Neutrophil (primary cell): ENCODE results near the gene ZFAND3.
A peak's percentile ranks its signal among the peaks of the same experiment; 100 is the strongest.

Experiments used
- H3K27ac ChIP-seq: fragments of 200-600 bp; sonication (generic); 2 replicates; pipeline ENCODE4 v1.5.1; 2016; ENCODE audit warnings: mild to moderate bottlenecking, moderate library complexity
- H3K27me3 ChIP-seq: fragments of 200-600 bp; sonication (generic); 2 replicates; pipeline ENCODE4 v1.6.0; 2016; ENCODE audit warnings: mild to moderate bottlenecking
- H3K36me3 ChIP-seq: fragments of 200-600 bp; sonication (generic); 2 replicates; pipeline ENCODE4 v1.5.1; 2017
- H3K4me1 ChIP-seq, 2 experiments: fragments of 200-600 bp in 1 of 2; sonication (generic) in 1 of 2; 1 replicate in 1 of 2; 2 replicates in 1 of 2; pipeline versions ENCODE4 v1.5.1 to v1.6.1; 2013 to 2016; ENCODE audit warnings: low read depth in 1 of 2, low read length in 1 of 2, mild to moderate bottlenecking in 1 of 2, moderate library complexity in 1 of 2; ENCODE audit not compliant: control insufficient read depth in 1 of 2, insufficient read depth in 1 of 2
- H3K4me3 ChIP-seq, 2 experiments: fragments of 200-600 bp in 1 of 2; sonication (generic) in 1 of 2; 1 replicate in 1 of 2; 2 replicates in 1 of 2; pipeline ENCODE4 v1.5.1; 2013 to 2016; ENCODE audit warnings: low read depth in 1 of 2, low read length in 1 of 2, mild to moderate bottlenecking in 1 of 2, moderate library complexity in 1 of 2
- H3K9me3 ChIP-seq: fragments of 200-600 bp; sonication (generic); 2 replicates; pipeline ENCODE4 v1.5.1; 2016
- CTCF ChIP-seq: fragments of 200-600 bp; sonication (generic); IDR thresholded peaks from 2 replicates; pipeline ENCODE4 v1.5.1; 2016; ENCODE audit warnings: antibody characterized with exemption

ZFAND3 gene

DNA sequence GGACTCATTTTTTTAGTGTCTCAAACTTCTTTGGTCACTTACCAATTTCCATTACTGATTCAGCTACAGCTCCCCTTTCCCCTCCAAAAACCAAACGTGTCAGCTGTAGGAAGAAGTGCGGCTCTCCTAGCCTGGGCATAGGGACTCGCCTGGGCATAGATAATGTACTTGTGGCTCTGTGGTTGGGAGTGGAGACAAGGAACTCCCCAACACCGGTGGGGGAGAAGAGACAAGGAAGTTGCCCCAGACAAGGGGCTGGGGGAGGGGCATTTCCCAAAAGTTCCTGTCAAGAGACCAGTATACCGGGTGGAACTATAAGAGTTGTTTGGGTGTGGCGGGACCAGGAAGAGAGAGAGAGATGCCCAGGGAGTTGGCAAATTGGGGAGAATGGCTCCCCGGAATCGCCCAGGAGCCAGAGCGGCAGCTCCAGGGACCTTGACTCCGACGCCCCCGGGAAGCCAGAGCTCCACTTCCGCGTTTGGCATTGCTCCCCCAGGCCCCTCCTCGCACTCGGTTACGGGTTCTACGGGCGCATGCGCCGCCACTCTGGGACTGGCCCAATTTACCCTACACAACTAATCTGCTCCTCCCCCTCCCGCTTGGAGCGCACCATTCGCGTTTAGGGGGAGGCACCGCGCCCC is 871 bp upstream of the ZFAND3 start:
- H3K9me3 ChIP-seq, result no peaks in the 10 kb centered on the region
- peak overlapping the region; percentile 98 for H3K27ac ChIP-seq
- H3K27me3 ChIP-seq, result no peaks in the 10 kb centered on the region
- TF ChIP-seq CTCF, result no peak
- H3K4me3 ChIP-seq, result peak overlapping the region; percentile 63 to 90
- H3K36me3 ChIP-seq, result no peaks in the 10 kb centered on the region
- peaks cover 40 to 48% of the 10 kb centered on the region in 2 experiments for H3K4me1 ChIP-seq

DNA sequence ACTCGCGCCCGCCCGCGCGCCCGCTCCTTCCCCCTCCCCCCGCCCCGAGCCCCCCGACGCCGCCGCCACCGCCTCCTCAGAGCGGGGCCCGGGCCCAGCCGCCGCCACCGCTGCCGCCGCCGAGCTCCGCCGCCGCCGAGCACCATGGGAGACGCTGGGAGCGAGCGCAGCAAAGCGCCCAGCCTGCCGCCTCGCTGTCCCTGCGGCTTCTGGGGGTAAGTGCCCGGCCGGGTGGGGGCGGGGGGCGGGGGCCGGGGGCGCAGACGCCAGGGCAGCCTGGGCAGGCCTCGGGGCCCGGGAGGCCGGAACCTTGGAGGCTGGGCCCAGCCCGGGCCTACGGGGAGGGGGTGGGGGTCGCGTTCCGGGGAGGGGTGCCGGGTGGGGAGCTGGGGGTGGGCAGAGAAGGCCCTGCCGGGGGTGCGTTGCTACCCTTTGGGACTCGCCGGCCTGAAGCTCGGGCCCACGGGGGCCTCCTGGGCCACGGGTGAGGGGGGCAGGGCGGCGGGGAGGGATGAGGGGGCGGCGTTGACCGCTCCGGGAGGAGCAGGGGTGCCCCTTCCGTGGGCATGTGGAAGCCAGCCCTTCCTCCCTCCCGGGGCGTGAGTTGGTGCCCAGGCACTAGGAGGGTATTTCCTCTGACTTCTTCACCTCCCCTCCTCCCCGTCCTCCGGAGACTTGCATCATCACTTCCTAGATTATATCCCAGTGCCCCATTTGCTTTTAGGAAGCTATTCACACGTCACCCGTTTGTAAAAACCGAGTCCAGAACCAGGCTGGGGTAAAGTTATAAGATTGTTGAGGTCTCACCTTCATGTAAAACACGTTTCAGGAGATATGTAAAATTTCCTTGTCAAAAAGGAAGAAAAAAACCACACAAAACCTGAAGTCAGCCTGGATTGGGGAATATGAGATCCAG is 533 bp downstream of the ZFAND3 start:
- no peak for TF ChIP-seq CTCF
- H3K27ac ChIP-seq, result peak overlapping the region; percentile 98

GRCh38 chr6:37820718-37821079 is 1.2 kb downstream of the ZFAND3 start:
- peak overlapping the region; percentile 63 to 90 for H3K4me3 ChIP-seq
- no peaks in the 10 kb centered on the region for H3K9me3 ChIP-seq
- no peak for TF ChIP-seq CTCF
- H3K27me3 ChIP-seq, result no peaks in the 10 kb centered on the region
- H3K4me1 ChIP-seq, result peaks cover 45 to 61% of the 10 kb centered on the region in 2 experiments
- H3K36me3 ChIP-seq, result no peaks in the 10 kb centered on the region
- H3K27ac ChIP-seq, result peak overlapping the region; percentile 98

More for the DNA sequence above, 533 bp downstream of the ZFAND3 start:
- Histone ChIP-seq H3K4me1 (peaks cover 41 to 57% of the 10 kb centered on the region in 2 experiments), H3K36me3 (no peaks in the 10 kb centered on the region), H3K4me3 (peak overlapping the region; percentile 63 to 90), H3K9me3 (no peaks in the 10 kb centered on the region), H3K27me3 (no peaks in the 10 kb centered on the region)

DNA sequence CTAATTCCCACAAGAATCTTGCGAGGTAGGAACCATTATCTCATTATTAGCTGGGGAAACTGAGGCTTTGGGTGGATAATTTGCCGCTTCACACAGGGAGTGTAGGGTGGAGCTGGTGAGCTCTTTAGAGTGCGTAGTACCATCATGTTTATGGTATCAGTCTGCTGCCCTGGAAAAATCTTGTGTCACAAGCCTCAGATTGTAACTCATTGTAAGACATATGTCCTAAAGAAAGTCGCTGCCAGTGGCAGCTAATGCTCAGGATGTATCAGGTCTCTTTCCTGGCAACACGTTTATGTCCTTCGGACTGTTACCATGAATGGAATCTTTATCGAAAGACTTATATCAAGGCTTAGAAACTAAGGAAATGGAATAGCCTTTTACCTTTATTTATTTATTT is 1.9 kb downstream of the ZFAND3 start:
- no peaks in the 10 kb centered on the region for H3K9me3 ChIP-seq
- H3K4me3 ChIP-seq, result peak overlapping the region in 1 of 2 experiments; percentile 90
- no peaks in the 10 kb centered on the region for H3K27me3 ChIP-seq
- peak overlapping the region; percentile 98 for H3K27ac ChIP-seq
- H3K36me3 ChIP-seq, result no peaks in the 10 kb centered on the region
- H3K4me1 ChIP-seq, result peaks cover 53 to 69% of the 10 kb centered on the region in 2 experiments
- TF ChIP-seq CTCF, result no peak

- H3K27ac ChIP-seq, result peak overlapping the region; percentile 98
- TF ChIP-seq CTCF, result no peak
- no peak overlapping the region for H3K4me3 ChIP-seq
- H3K36me3 ChIP-seq, result no peaks in the 10 kb centered on the region
- H3K9me3 ChIP-seq, result no peaks in the 10 kb centered on the region
- H3K27me3 ChIP-seq, result no peaks in the 10 kb centered on the region
- H3K4me1 ChIP-seq, result peaks cover 60 to 79% of the 10 kb centered on the region in 2 experiments
Observed at GRCh38 chr6:37822851-37823682, 3.5 kb downstream of the ZFAND3 start.
